HG03196 (cell line): Measurements from ENCODE around the gene ASPSCR1.
"Not testable (repeated sequence)": the region's sequence is repeated elsewhere in the genome, so short reads cannot be mapped to it uniquely, and the experiment has no call there.

ENCODE experiments used
- ATAC-seq: cut with Tn5 transposase; IDR thresholded peaks from one replicate; pipeline ENCODE4 v1.9.1; 2021; ENCODE audit not compliant: unreplicated experiment

The ASPSCR1 gene

GRCh38 chr17:81981511-81981910 lies 4.1 kb downstream of the ASPSCR1 start:
- not testable (repeated sequence) for ATAC-seq

- ATAC-seq = no peak
Measured at GRCh38 chr17:81983011-81983638, 5.7 kb downstream of the ASPSCR1 start.

DNA sequence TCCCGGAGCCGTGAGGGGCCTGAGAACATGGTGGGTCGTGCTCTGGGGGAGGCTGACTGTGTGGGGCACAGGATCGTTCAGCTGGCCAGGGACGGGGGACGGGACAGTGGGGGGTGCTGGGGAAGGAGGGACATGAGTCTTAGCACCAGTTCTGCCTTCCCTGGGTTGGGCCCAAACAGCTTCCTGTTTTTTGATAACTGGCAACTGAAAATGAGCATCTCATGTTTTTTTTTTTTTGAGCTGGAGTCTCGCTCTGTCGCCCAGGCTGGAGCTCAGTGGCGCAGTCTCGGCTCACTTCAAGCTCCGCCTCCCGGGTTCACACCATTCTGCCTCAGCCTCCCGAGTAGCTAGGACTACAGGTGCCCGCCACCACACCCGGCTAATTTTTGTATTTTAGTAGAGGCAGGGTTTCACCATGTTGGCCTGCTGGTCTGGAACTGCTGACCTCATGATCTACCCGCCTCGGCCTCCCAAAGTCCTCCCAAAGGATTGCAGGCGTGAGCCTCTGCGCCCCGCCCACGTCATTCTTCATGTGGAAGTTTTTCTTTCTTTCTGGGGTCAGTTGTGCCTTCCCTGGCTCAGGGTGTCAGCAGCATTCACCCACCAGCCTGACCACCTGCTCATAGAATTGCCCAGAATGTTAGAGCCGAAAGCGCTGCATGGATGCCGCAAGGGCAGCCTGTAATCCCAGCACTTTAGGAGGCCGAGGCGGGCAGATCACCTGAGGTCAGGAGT lies 6.4 kb downstream of the ASPSCR1 start:
- no peak for ATAC-seq

DNA sequence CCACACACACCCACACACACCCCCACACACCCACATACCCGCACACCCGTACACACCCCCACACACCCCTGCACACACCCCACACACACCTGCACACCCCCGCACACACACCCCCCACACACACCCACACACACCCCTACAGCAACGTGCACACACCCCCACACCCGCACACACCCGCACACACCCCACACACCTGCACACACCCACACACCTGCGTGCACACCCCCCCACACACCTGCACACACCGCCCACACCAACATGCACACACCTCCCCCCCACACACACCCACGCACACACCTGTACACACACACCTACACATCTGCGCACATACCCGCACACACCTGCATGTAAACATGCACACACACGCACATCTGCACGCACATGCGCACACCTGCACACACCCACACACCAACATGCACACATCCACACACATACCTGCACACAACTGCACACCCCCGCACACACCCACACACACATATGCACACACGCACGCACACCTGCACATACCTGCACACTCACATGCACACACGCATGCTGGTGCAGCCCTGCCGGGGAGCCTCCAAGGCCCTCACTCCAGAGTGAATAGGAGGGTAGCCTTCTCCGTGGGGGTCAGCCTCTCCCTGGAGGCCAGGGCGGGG lies 7.5 kb downstream of the ASPSCR1 start:
- no peak for ATAC-seq

GRCh38 chr17:81986606-81987005 lies 9.2 kb downstream of the ASPSCR1 start:
- no peak for ATAC-seq

DNA sequence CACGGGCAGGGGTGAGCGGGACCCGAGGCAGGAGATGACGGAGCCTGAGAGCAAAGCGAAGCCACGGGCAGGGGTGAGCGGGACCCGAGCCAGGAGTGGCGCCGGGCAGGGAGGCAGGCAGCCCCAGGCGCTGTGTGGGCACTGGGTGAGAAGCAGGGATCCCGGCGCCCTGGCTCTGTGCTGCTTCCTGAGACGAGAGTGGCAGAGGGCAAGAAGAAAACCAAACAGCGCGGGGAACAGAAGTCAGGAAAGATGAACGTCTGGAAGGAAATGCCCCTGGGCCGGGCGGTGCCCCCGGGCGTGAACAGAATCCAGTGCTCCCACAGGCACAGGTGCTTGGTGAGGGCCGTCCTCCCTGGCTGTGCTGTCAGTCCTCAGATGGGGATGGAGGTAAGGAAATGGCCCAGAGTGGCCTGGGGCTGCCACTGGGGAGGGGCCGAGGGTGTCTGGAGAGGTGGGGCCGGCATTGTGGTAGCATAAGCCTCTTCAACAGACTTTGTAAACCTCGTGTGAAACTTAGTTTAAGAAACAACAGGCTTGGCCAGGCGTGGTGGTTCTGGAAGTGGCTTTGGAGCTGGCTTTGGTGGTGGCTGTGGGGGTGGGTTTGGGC lies 9.8 kb downstream of the ASPSCR1 start:
- no peak for ATAC-seq

- ATAC-seq = no peak
Measured at GRCh38 chr17:81990836-81991683, 13.6 kb downstream of the ASPSCR1 start.

DNA sequence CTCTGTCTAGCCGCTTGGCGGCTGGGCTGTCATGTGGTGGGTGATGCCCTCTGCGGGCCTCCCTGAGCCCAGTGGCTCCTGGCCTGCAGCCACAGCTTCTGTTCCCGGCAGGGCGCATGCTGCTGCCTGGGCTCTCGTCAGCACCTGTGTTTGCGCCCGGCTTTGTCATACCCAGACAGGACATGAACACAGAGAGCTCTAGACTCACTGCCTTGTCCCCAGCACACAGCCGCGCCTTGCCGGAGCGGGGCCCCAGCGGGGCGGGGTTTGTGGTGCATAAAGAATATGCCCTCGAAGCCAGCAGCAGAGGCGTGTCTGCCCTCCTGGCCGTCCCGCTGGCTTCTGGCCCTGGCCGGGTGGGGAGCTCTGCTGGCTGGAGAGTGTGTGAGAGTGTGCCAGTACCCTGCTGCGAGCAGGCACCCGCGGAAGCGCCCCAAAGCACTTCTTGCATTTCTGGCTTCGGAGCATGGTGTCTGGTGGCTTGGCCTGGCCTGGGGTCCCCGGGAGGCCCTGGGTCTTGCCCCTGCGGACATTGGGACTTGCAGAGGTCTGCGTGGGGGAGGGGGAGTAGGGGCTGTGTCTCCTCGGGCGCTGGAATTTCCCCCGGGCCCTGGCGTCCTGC lies 14.4 kb downstream of the ASPSCR1 start:
- no peak for ATAC-seq

GRCh38 chr17:81992306-81993102 lies 15.1 kb downstream of the ASPSCR1 start:
- no peak for ATAC-seq

GRCh38 chr17:81993729-81994592 lies 16.5 kb downstream of the ASPSCR1 start:
- ATAC-seq = no peak

DNA sequence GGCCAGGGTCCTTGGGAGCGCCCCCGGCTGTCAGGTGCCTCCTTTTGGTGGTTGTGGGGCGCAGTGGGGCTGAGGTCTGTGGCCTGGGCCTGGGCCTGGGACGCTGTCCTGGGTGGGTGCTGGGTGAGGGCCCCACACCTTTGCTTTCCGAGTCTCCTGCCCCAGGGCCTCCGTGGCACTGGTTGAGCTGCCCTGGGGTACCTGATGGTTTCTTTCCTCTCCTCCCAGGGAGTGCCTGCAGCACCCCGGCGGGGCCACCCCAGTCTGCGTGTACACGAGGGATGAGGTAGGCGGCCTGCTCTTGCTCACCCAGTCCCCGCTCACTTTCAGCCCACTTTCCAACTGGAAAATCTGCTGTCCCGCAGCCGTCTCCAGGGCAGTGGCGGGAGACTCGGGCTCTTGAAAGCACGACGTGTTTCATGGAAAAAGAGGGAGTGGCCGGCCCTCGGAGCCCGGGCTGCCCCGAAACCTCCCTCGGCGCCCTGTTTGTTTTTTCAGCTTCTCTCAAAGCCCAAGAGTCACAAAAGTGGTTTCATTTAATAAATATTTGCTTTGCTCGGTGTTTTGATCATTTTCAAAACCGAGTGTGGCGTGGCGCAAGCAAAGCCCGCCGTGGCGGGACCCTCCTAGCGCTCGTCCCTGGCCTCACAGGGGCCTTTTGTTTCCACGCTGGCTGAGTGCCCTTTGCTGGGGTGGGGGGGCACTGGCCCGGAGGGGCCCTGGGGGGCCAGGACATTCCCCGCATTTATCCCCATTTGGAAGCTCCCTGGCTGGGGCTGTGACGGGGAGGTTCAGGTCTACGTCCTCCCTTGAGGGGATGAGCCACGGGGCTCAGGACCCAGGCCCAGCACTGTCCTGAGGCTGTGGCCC lies 17.4 kb downstream of the ASPSCR1 start:
- ATAC-seq = no peak

DNA sequence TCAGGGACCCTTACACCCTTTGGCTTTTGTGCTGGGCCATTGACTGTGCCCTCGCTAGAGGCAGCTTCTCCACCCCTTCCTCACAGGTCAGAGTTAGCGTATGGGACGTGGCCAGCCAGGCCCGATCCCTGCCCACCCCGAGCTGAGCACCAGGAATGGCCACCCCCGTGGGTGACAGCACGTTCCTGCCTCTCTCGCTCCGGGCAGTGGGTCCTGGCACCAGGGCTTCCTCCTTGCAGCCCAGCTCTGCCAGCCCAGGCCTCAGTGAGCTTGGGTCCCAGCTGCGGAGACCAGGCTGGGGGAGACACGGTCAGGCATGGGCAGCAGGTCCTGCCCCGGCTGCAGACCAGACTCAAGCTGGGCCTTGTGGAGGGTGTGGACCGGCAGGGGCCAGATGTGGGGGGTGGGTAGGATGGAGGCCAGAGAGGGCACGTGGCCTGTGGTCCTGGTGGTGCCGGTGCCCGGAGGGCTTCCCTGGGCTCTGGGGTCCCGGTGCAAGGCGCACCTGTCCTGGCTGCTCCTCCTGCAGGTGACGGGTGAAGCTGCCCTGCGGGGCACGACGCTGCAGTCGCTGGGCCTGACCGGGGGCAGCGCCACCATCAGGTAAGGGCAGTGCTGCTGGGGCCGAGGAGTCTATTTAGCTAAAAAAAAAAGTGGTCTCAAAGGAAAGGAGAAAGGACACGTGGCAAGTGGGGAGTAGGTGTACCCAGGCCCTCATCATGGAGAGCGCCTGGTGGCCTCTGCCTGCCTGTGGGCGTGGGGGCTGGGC lies 18.2 kb downstream of the ASPSCR1 start:
- ATAC-seq = no peak

DNA sequence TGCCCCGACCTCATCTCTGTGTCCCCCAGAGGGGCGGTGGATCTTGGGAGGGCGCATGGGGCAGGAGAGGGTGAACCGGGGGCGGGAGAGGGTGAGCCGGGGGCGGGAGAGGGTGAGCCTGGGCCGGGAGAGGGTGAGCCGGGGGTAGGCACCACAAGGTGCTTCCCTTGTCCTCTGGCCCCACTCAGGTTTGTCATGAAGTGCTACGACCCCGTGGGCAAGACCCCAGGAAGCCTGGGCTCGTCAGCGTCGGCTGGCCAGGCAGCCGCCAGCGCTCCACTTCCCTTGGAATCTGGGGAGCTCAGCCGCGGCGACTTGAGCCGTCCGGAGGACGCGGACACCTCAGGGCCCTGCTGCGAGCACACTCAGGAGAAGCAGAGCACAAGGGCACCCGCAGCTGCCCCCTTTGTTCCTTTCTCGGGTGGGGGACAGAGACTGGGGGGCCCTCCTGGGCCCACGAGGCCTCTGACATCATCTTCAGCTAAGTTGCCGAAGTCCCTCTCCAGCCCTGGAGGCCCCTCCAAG lies 18.9 kb downstream of the ASPSCR1 start:
- ATAC-seq = no peak

GRCh38 chr17:81996757-81997441 lies 19.5 kb downstream of the ASPSCR1 start:
- no peak for ATAC-seq

GRCh38 chr17:81998212-81998611 lies 20.8 kb downstream of the ASPSCR1 start:
- ATAC-seq = no peak
